Neural progenitor cell (in vitro differentiated cells): ENCODE results near the gene S100A16. TPM values are rescaled to one million over a fixed set of nuclear protein-coding genes. Genes with fewer than 3 reads are reported as not detected.

ENCODE experiments used
- DNase-seq: peaks from one replicate; pipeline ENCODE4 v3.0.0-alpha.2; 2016; ENCODE audit warnings: low spot score
- H2AFZ ChIP-seq: fragments of 200-600 bp; sonication (generic); replicated peaks from 2 replicates; pipeline ENCODE4 v1.6.1; 2016; ENCODE audit warnings: antibody characterized with exemption
- H3F3A ChIP-seq: fragments of 200-600 bp; sonication (generic); 2 replicates; pipeline ENCODE4 v1.6.1; 2016; ENCODE audit warnings: antibody characterized with exemption, low read depth
- H3K27ac ChIP-seq: fragments of 200-600 bp; sonication (generic); 2 replicates; pipeline ENCODE4 v1.5.1; 2016; ENCODE audit warnings: mild to moderate bottlenecking
- H3K27me3 ChIP-seq: fragments of 200-600 bp; sonication (generic); 2 replicates; pipeline ENCODE4 v1.6.1; 2016; ENCODE audit warnings: mild to moderate bottlenecking, moderate library complexity
- H3K36me3 ChIP-seq: fragments of 200-600 bp; sonication (generic); 2 replicates; pipeline ENCODE4 v1.5.1; 2016
- H3K4me1 ChIP-seq: fragments of 200-600 bp; sonication (generic); 2 replicates; pipeline ENCODE4 v1.6.1; 2016; ENCODE audit warnings: mixed run types
- H3K4me2 ChIP-seq: fragments of 200-600 bp; sonication (generic); 2 replicates; pipeline ENCODE4 v1.6.1; 2016
- H3K4me3 ChIP-seq: fragments of 200-600 bp; sonication (generic); 2 replicates; pipeline ENCODE4 v1.5.1; 2016
- H3K79me2 ChIP-seq: fragments of 200-600 bp; sonication (generic); 2 replicates; pipeline ENCODE4 v1.6.1; 2016; ENCODE audit warnings: low read depth
- H3K9ac ChIP-seq: fragments of 200-600 bp; sonication (generic); 2 replicates; pipeline ENCODE4 v1.6.1; 2016
- H3K9me3 ChIP-seq: fragments of 200-600 bp; sonication (generic); 2 replicates; pipeline ENCODE4 v1.5.1; 2016; ENCODE audit warnings: low read depth
- H4K20me1 ChIP-seq: fragments of 200-600 bp; sonication (generic); 2 replicates; pipeline ENCODE4 v1.6.1; 2016; ENCODE audit warnings: low read depth
- H3K27ac Mint-ChIP-seq: 3 replicates; pipeline ENCODE4 v1.8.0; 2021; ENCODE audit warnings: mixed read lengths
- H3K27me3 Mint-ChIP-seq: 2 replicates; pipeline ENCODE4 v1.8.0; 2022; ENCODE audit warnings: low read depth, mild to moderate bottlenecking, inconsistent platforms, moderate library complexity, mixed read lengths; ENCODE audit not compliant: insufficient read depth
- H3K36me3 Mint-ChIP-seq: 3 replicates; pipeline ENCODE4 v1.8.0; 2021; ENCODE audit warnings: mixed read lengths
- H3K4me1 Mint-ChIP-seq: 3 replicates; pipeline ENCODE4 v1.8.0; 2021; ENCODE audit warnings: mixed read lengths
- H3K4me3 Mint-ChIP-seq: 3 replicates; pipeline ENCODE4 v1.8.0; 2021; ENCODE audit warnings: mild to moderate bottlenecking, moderate library complexity, mixed read lengths
- H3K9me3 Mint-ChIP-seq: 3 replicates; pipeline ENCODE4 v1.8.0; 2020; ENCODE audit warnings: mixed read lengths
- CTCF ChIP-seq: fragments of 200-600 bp; sonication (generic); IDR thresholded peaks from 2 replicates; pipeline ENCODE4 v1.5.1; 2017; ENCODE audit warnings: antibody characterized with exemption, mild to moderate bottlenecking
- EZH2 ChIP-seq: fragments of 200-600 bp; sonication (generic); IDR thresholded peaks from 2 replicates; pipeline ENCODE4 v1.6.1; 2017; ENCODE audit warnings: antibody characterized with exemption, mild to moderate bottlenecking, moderate library complexity
- EZH2phosphoT487 ChIP-seq: fragments of 200-600 bp; sonication (generic); IDR thresholded peaks from 2 replicates; pipeline ENCODE4 v1.6.1; 2017; ENCODE audit warnings: antibody characterized with exemption
- total RNA-seq: library from RNA; depleted of rRNA; stranded (reverse); fragments of >200 nt; gene quantifications from 2 replicates; pipeline ENCODE4 v1.2.3, GENCODE V29; 2015; ENCODE audit warnings: low replicate concordance

S100A16 gene
- total RNA-seq, 1 donor from 2014 or later = 13.1 TPM

GRCh38 chr1:153623101-153623500 lies 10.2 kb upstream of the S100A16 start:
- H3K79me2 ChIP-seq = peaks cover 8% of the 10 kb centered on the region
- H3K27me3 ChIP-seq = no peaks in the 10 kb centered on the region
- peaks cover 30% of the 10 kb centered on the region for H3K36me3 Mint-ChIP-seq
- peaks cover 37% of the 10 kb centered on the region for H3K4me1 Mint-ChIP-seq
- H3K9me3 ChIP-seq = no peaks in the 10 kb centered on the region
- H3K4me2 ChIP-seq = no peak overlapping the region
- no peaks in the 10 kb centered on the region for H3F3A ChIP-seq
- no peak overlapping the region for H3K4me3 Mint-ChIP-seq
- DNase-seq = no peak
- H4K20me1 ChIP-seq = no peaks in the 10 kb centered on the region
- TF ChIP-seq EZH2phosphoT487 (no peak), CTCF (no peak), EZH2 (no peak)
- peaks cover 17% of the 10 kb centered on the region for H3K4me1 ChIP-seq
- H3K27ac ChIP-seq = no peak overlapping the region
- no peak overlapping the region for H3K27ac Mint-ChIP-seq
- H3K9ac ChIP-seq = no peak overlapping the region
- H3K4me3 ChIP-seq = no peak overlapping the region
- peaks cover 7% of the 10 kb centered on the region for H3K9me3 Mint-ChIP-seq
- H2AFZ ChIP-seq = no peak overlapping the region
- peaks cover 4% of the 10 kb centered on the region for H3K27me3 Mint-ChIP-seq
- H3K36me3 ChIP-seq = no peaks in the 10 kb centered on the region

- Histone ChIP-seq H3K27me3 (no peaks in the 10 kb centered on the region), H3K4me3 (no peak overlapping the region), H2AFZ (no peak overlapping the region), H3F3A (no peaks in the 10 kb centered on the region), H3K4me1 (peaks cover 7% of the 10 kb centered on the region), H3K79me2 (no peaks in the 10 kb centered on the region), H3K9me3 (no peaks in the 10 kb centered on the region), H3K36me3 (no peaks in the 10 kb centered on the region), H3K4me2 (no peak overlapping the region), H4K20me1 (no peaks in the 10 kb centered on the region), H3K9ac (no peak overlapping the region), H3K27ac (no peak overlapping the region)
- Mint-ChIP-seq H3K27me3 (no peaks in the 10 kb centered on the region), H3K9me3 (peaks cover 7% of the 10 kb centered on the region), H3K27ac (no peak overlapping the region), H3K4me3 (no peak overlapping the region), H3K4me1 (peaks cover 10% of the 10 kb centered on the region), H3K36me3 (peaks cover 26% of the 10 kb centered on the region)
- TF ChIP-seq EZH2phosphoT487 = no peak
- no peak for TF ChIP-seq EZH2
- no peak for TF ChIP-seq CTCF
- DNase-seq = no peak
These were observed 6.2 kb upstream of the S100A16 start for GRCh38 chr1:153619171-153619570.

DNA sequence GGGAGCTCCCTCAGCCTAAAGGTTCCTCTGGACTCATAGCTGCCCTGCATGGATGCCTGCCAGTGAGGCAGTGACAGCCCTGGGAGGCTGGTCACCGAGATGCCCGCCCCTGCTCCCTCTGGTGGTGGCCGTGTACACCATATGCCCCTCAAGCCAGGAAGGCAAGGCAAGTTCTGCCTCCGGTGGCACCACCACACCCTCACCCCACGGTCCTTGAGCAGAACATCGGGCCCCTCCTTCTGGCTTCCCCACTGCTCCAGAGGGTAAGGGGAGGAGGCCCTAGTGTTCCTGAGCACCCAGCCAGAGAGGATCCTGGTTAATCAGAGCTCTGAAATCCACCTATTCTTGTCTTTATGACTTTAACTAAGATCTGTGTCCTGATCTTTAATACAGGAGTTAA lies 4.7 kb upstream of the S100A16 start:
- peak; percentile 69 for DNase-seq
- Histone ChIP-seq H3K27ac (no peak overlapping the region), H3K79me2 (no peaks in the 10 kb centered on the region), H3K9me3 (no peaks in the 10 kb centered on the region), H2AFZ (no peak overlapping the region), H3K27me3 (no peaks in the 10 kb centered on the region), H3K9ac (no peak overlapping the region), H4K20me1 (no peaks in the 10 kb centered on the region), H3F3A (no peaks in the 10 kb centered on the region), H3K36me3 (no peaks in the 10 kb centered on the region), H3K4me3 (no peak overlapping the region), H3K4me1 (peaks cover 4% of the 10 kb centered on the region), H3K4me2 (no peak overlapping the region)
- H3K4me1 Mint-ChIP-seq = no peaks in the 10 kb centered on the region
- peak; percentile 60 for TF ChIP-seq CTCF
- no peak for TF ChIP-seq EZH2
- TF ChIP-seq EZH2phosphoT487 = no peak
- peaks cover 2% of the 10 kb centered on the region for H3K27me3 Mint-ChIP-seq
- H3K36me3 Mint-ChIP-seq = peaks cover 17% of the 10 kb centered on the region
- no peak overlapping the region for H3K27ac Mint-ChIP-seq
- H3K9me3 Mint-ChIP-seq = peaks cover 7% of the 10 kb centered on the region
- H3K4me3 Mint-ChIP-seq = no peak overlapping the region
